ENCODE data around the gene ANKIB1. TPM values are rescaled to one million over a fixed set of nuclear protein-coding genes. Genes with fewer than 3 reads are reported as not detected.
"Not testable (repeated sequence)": the region's sequence is repeated elsewhere in the genome, so short reads cannot be mapped to it uniquely, and the experiment has no call there.

Gene ANKIB1
- polyA plus RNA-seq, 1 donor from 2014 or later: 4.4 TPM

- H3K4me3 Mint-ChIP-seq: no peak overlapping the region
- H3K4me1 Mint-ChIP-seq: peaks cover 0 to 1% (median 0%) of the 10 kb centered on the region in 3 donors
- no peak overlapping the region for H3K27ac Mint-ChIP-seq
- peaks cover 0 to 2% (median 0%) of the 10 kb centered on the region in 3 donors for H3K9me3 Mint-ChIP-seq
- peaks cover 14% of the 10 kb centered on the region for H3K36me3 Mint-ChIP-seq
- no peaks in the 10 kb centered on the region for H3K27me3 Mint-ChIP-seq
Measured at GRCh38 chr7:92330835-92331438, 85.2 kb downstream of the ANKIB1 start.

DNA sequence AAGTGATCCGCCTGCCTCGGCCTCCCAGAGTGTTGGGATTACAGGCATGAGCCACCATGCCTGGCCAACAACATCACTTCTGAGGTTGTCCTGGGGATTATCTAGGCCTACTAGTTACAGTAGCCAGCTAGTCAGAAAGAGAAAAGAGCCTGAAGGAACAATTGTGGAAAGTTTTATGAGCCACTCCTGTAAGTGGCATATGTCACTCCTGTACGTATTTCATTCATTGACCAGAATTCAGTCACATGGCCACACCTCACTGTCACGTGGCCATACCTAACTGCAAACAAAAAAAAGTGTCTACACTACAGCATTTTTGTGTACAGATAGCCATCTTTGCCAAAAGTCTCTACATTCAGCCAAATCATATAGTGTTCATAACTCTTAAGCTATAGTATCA, 85.7 kb downstream of the ANKIB1 start:
- peaks cover 11% of the 10 kb centered on the region for H3K36me3 Mint-ChIP-seq
- H3K9me3 Mint-ChIP-seq: peaks cover 0 to 2% (median 0%) of the 10 kb centered on the region in 3 donors
- H3K27ac Mint-ChIP-seq: no peak overlapping the region
- no peak overlapping the region for H3K4me3 Mint-ChIP-seq
- H3K27me3 Mint-ChIP-seq: no peaks in the 10 kb centered on the region
- H3K4me1 Mint-ChIP-seq: peaks cover 0 to 1% (median 0%) of the 10 kb centered on the region in 3 donors

- peaks cover 0 to 3% (median 0%) of the 10 kb centered on the region in 3 donors for H3K4me1 Mint-ChIP-seq
- no peak overlapping the region for H3K4me3 Mint-ChIP-seq
- no peak overlapping the region for H3K27ac Mint-ChIP-seq
- H3K9me3 Mint-ChIP-seq: peaks cover 0 to 2% (median 0%) of the 10 kb centered on the region in 3 donors
- peaks cover 11% of the 10 kb centered on the region for H3K36me3 Mint-ChIP-seq
- no peaks in the 10 kb centered on the region for H3K27me3 Mint-ChIP-seq
Measured at GRCh38 chr7:92332782-92333181, 87.0 kb downstream of the ANKIB1 start.

GRCh38 chr7:92333866-92334265, 88.1 kb downstream of the ANKIB1 start:
- Mint-ChIP-seq H3K36me3 (peaks cover 11% of the 10 kb centered on the region), H3K27ac (no peak overlapping the region), H3K27me3 (no peaks in the 10 kb centered on the region), H3K4me1 (peaks cover 0 to 4% (median 0%) of the 10 kb centered on the region in 3 donors), H3K9me3 (peaks cover 0 to 2% (median 0%) of the 10 kb centered on the region in 3 donors), H3K4me3 (no peak overlapping the region)

DNA sequence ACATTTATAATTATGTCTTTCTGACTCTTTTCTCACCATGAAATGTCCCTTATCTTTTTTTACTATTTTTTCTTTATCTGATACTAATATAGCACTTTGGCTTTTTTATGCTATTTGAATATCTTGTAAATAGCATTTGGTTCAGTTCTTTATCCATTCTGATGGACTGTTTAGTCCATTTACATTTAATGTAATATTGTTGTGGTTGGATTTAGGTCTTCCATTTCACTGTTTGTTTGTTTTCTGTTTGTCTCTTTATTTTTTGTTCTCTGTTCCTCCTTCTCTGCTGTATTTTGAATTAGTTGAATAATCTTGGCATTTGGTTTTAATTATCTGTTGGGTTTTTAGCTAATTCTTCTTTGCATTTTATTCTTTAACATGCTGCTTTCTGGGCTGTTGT, 89.8 kb downstream of the ANKIB1 start:
- H3K4me3 Mint-ChIP-seq: no peak overlapping the region
- H3K27ac Mint-ChIP-seq: no peak overlapping the region
- peaks cover 0 to 4% (median 0%) of the 10 kb centered on the region in 3 donors for H3K4me1 Mint-ChIP-seq
- no peaks in the 10 kb centered on the region for H3K27me3 Mint-ChIP-seq
- H3K36me3 Mint-ChIP-seq: peaks cover 11% of the 10 kb centered on the region
- H3K9me3 Mint-ChIP-seq: peaks cover 0 to 2% (median 0%) of the 10 kb centered on the region in 3 donors

DNA sequence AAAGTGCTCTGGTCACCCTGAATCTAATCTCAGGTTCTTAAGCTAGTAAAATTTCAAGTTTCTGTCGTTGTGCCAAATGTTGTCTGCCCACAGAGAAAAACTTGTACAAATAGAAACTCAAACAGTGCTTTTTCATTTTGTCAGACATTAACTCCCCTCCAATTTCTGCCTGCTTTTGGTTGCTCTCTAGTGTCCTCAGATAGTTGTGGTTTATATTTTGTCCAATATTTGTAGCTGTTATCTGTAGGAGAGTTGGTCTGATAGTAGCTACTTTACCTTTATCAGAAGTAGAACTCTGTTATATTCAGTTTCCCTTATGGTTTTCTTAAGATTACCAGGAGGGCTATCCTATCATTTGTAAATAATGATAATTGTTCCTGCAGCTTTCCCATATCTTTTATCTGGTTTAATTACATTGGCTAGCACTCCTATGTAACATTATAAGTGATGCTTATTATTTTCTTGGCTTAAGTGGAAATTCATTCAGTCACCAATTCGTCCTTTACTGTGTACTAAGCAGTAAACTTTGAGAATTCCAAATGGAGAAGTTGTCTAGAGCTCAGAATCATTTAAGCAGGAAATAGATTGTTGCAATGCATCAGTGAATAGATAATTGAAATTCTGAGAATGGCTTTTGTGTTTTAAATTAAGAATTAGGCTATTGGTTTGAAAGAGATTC, 91.0 kb downstream of the ANKIB1 start:
- Mint-ChIP-seq H3K27ac (peak overlapping the region in 1 of 3 donors; percentile 2), H3K4me3 (no peak overlapping the region), H3K4me1 (peaks cover 0 to 4% (median 0%) of the 10 kb centered on the region in 3 donors), H3K27me3 (no peaks in the 10 kb centered on the region), H3K36me3 (peaks cover 11% of the 10 kb centered on the region), H3K9me3 (peaks cover 0 to 2% (median 0%) of the 10 kb centered on the region in 3 donors)

DNA sequence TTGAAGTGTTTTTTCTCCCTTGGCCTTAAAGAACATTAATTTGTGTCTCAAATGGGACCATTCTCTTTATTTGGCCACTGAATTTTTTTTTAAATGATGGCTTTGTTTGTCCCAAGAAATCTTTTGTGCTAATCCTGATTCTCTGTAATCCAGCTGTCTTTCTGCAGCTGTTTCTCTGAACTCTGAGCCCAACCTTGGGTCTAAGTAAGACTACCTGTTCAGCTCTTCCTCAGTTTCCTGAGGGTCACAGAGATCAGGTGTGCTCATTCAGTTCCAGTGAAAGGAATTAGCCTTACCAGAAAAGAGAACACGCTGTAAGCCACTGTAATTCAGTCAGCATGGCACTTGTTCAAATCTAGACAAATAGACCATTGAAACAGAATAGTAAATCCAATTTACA, 94.2 kb downstream of the ANKIB1 start:
- peaks cover 7% of the 10 kb centered on the region for H3K36me3 Mint-ChIP-seq
- no peaks in the 10 kb centered on the region for H3K27me3 Mint-ChIP-seq
- H3K4me1 Mint-ChIP-seq: peaks cover 0 to 4% (median 0%) of the 10 kb centered on the region in 3 donors
- peaks cover 0 to 2% (median 0%) of the 10 kb centered on the region in 3 donors for H3K9me3 Mint-ChIP-seq
- H3K4me3 Mint-ChIP-seq: no peak overlapping the region
- no peak overlapping the region for H3K27ac Mint-ChIP-seq

DNA sequence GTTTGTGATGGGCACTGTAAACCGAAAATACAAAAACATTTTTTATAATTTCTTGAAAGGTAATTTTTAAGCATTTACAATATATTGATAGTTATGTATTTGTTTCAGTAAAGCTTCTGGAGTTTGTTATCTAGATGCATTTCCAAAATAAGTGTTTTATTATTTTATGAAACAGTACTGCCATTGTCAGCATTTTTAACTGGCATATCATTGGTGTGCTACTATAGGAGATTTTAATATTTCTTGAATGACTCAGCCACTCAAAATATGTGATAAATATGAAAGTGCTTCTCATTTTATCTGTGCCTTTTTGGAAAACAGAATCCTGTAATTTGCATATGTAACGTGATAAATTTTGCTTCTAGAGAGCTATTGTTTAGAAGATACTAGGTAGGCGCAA, 97.9 kb downstream of the ANKIB1 start:
- H3K4me3 Mint-ChIP-seq: no peak overlapping the region
- H3K36me3 Mint-ChIP-seq: peaks cover 3% of the 10 kb centered on the region
- no peak overlapping the region for H3K27ac Mint-ChIP-seq
- H3K9me3 Mint-ChIP-seq: no peaks in the 10 kb centered on the region
- peaks cover 0 to 2% (median 0%) of the 10 kb centered on the region in 3 donors for H3K4me1 Mint-ChIP-seq
- H3K27me3 Mint-ChIP-seq: no peaks in the 10 kb centered on the region

GRCh38 chr7:92352009-92352408, 106.2 kb downstream of the ANKIB1 start:
- H3K36me3 Mint-ChIP-seq: peaks cover 5% of the 10 kb centered on the region
- H3K27me3 Mint-ChIP-seq: no peaks in the 10 kb centered on the region
- no peaks in the 10 kb centered on the region for H3K9me3 Mint-ChIP-seq
- no peaks in the 10 kb centered on the region for H3K4me1 Mint-ChIP-seq
- H3K4me3 Mint-ChIP-seq: no peak overlapping the region
- no peak overlapping the region for H3K27ac Mint-ChIP-seq

DNA sequence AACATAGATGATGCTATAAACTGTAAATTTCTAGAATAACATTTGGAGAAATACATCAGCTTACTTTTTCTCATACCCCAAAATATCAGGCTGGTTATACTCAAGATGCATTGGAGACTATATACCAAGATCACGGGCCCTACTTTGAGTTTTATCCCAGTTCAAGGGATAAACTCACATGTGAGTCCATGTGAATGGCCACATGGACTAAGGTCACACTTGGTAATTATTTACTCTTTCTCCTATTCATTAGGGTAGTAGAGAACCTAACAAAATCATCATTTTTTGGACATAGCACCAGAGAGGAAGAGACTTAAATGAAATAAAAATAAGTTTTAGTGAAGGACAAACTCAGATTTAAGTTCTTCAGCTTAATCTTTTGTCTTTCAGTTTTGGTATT, 108.4 kb downstream of the ANKIB1 start:
- H3K4me1 Mint-ChIP-seq: no peaks in the 10 kb centered on the region
- peaks cover 9% of the 10 kb centered on the region for H3K36me3 Mint-ChIP-seq
- no peak overlapping the region for H3K27ac Mint-ChIP-seq
- H3K27me3 Mint-ChIP-seq: no peaks in the 10 kb centered on the region
- H3K9me3 Mint-ChIP-seq: no peaks in the 10 kb centered on the region
- no peak overlapping the region for H3K4me3 Mint-ChIP-seq

DNA sequence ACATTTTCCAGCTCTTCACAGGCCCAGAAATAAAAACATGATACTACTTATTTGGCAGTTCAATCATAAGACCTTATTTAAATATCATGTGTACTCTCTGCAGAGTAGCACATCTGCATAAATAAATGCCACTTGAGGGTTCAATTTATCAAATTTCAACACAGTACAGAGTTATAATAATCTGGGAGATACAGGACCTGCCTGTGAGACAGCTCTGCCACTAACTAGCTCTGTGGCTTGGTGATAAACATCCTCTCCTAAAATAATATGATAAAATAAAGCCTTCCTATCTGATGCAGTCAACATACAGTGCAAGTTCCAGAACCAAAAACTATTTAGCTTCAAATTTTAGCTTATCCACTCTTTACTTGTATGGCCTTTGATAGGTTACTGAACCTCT, 110.6 kb downstream of the ANKIB1 start:
- H3K4me1 Mint-ChIP-seq: no peaks in the 10 kb centered on the region
- peak overlapping the region in 1 of 3 donors; percentile 34 for H3K27ac Mint-ChIP-seq
- no peaks in the 10 kb centered on the region for H3K9me3 Mint-ChIP-seq
- no peak overlapping the region for H3K4me3 Mint-ChIP-seq
- H3K36me3 Mint-ChIP-seq: peaks cover 15% of the 10 kb centered on the region
- no peaks in the 10 kb centered on the region for H3K27me3 Mint-ChIP-seq

- no peak overlapping the region for H3K27ac Mint-ChIP-seq
- no peaks in the 10 kb centered on the region for H3K9me3 Mint-ChIP-seq
- no peaks in the 10 kb centered on the region for H3K4me1 Mint-ChIP-seq
- H3K27me3 Mint-ChIP-seq: no peaks in the 10 kb centered on the region
- peaks cover 15% of the 10 kb centered on the region for H3K36me3 Mint-ChIP-seq
- H3K4me3 Mint-ChIP-seq: no peak overlapping the region
Measured at GRCh38 chr7:92357260-92357659, 111.5 kb downstream of the ANKIB1 start.

- H3K9me3 Mint-ChIP-seq, H3K4me3 Mint-ChIP-seq, H3K27me3 Mint-ChIP-seq, H3K4me1 Mint-ChIP-seq: not testable (repeated sequence)
- H3K36me3 Mint-ChIP-seq: peaks cover 20% of the 10 kb centered on the region
- H3K27ac Mint-ChIP-seq: peak overlapping the region in 1 of 3 donors; percentile 14
Measured at GRCh38 chr7:92359179-92359578, 113.4 kb downstream of the ANKIB1 start.

DNA sequence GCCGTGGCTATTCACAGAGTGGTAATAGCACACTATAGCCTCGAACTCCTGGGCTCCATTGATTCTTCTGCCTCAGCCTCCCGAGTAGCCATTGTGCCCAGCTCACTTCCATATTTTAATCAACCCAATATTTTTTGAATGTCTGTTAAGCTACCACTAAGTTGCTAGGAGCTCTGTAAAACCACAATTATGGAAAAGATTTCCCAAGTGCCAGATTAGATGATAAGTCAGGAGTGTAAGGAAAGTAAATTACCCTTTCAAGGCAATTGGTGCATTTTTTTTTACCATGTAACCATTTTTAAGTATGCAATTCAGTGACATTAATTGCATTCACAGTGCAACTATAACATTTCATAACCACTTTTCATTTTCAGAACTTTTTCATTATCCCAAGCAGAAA, 114.0 kb downstream of the ANKIB1 start:
- Mint-ChIP-seq H3K27me3 (no peaks in the 10 kb centered on the region), H3K4me1 (no peaks in the 10 kb centered on the region), H3K4me3 (no peak overlapping the region), H3K9me3 (no peaks in the 10 kb centered on the region), H3K36me3 (peaks cover 24% of the 10 kb centered on the region), H3K27ac (no peak overlapping the region)

- no peak overlapping the region for H3K4me3 Mint-ChIP-seq
- no peaks in the 10 kb centered on the region for H3K4me1 Mint-ChIP-seq
- no peaks in the 10 kb centered on the region for H3K9me3 Mint-ChIP-seq
- no peak overlapping the region for H3K27ac Mint-ChIP-seq
- peaks cover 25% of the 10 kb centered on the region for H3K36me3 Mint-ChIP-seq
- no peaks in the 10 kb centered on the region for H3K27me3 Mint-ChIP-seq
Measured at GRCh38 chr7:92360387-92360786, 114.6 kb downstream of the ANKIB1 start.

GRCh38 chr7:92362131-92362530, 116.4 kb downstream of the ANKIB1 start:
- Mint-ChIP-seq H3K9me3 (no peaks in the 10 kb centered on the region), H3K4me1 (no peaks in the 10 kb centered on the region), H3K36me3 (peaks cover 31% of the 10 kb centered on the region), H3K27me3 (no peaks in the 10 kb centered on the region), H3K4me3 (no peak overlapping the region), H3K27ac (no peak overlapping the region)

Measured in IgD-negative memory B cell (primary cell).